HepG2 (cell line): Measurements from ENCODE around the gene VEGFB. TPM values are rescaled to one million over a fixed set of nuclear protein-coding genes. Genes with fewer than 3 reads are reported as not detected.

Experiments used
- AGO2 ChIP-seq: fragments of 200-400 bp; formaldehyde crosslinking; optimal IDR thresholded peaks from 2 replicates; pipeline ENCODE3; 2017; ENCODE audit warnings: mild to moderate bottlenecking, low read depth, low read length, moderate library complexity
- GABPA ChIP-seq, 2 experiments: IDR thresholded peaks; 2 replicates each; pipeline ENCODE4 v1.6.1; 2011 to 2016; ENCODE audit warnings: low read depth in 2 of 2, low read length in 1 of 2, missing biosample characterization in 1 of 2, missing genetic modification characterization in 1 of 2
- PATZ1 ChIP-seq: sonication (generic); formaldehyde crosslinking; IDR thresholded peaks from 2 replicates; pipeline ENCODE4 v1.4.0; 2020; ENCODE audit warnings: missing genetic modification reagents
- ZNF12 ChIP-seq: sonication (generic); formaldehyde crosslinking; IDR thresholded peaks from 2 replicates; pipeline ENCODE4 v1.5.0; 2020; ENCODE audit warnings: missing genetic modification reagents
- ZNF512B ChIP-seq: sonication (generic); formaldehyde crosslinking; IDR thresholded peaks from 2 replicates; pipeline ENCODE4 v1.5.1; 2020; ENCODE audit warnings: missing genetic modification reagents, mild to moderate bottlenecking, borderline replicate concordance
- ZNF75D ChIP-seq: sonication (generic); formaldehyde crosslinking; IDR thresholded peaks from 2 replicates; pipeline ENCODE4 v1.8.1; 2023; ENCODE audit warnings: missing genetic modification reagents, mild to moderate bottlenecking, borderline replicate concordance
- polyA plus RNA-seq, 8 experiments: library from polyadenylated mRNA; depleted of rRNA in 3 of 8; stranded (reverse) in 7 of 8; unstranded in 1 of 8; fragments of >200 nt; fragmentation: Illumina TruSeq in 4 of 8; extraction: Trizol in 4 of 8; gene quantifications; 2 replicates each; pipeline versions ENCODE4 v1.2.1 to v1.2.3, GENCODE V29; 2011 to 2016; ENCODE audit warnings: low read depth in 4 of 8, missing spikeins in 1 of 8, mixed read lengths in 1 of 8; ENCODE audit not compliant: insufficient read depth in 1 of 8
- total RNA-seq, 5 experiments: library from RNA; depleted of rRNA; stranded (reverse); fragments of >200 nt; fragmentation: Illumina TruSeq; extraction: Trizol; gene quantifications; 2 replicates each; pipeline ENCODE4 v1.2.3, GENCODE V29; 2016; ENCODE audit warnings: low read depth in 1 of 5
- TF ChIP-seq, protein P1 (sequence below): sonication (generic); formaldehyde crosslinking; IDR thresholded peaks from 2 replicates; pipeline ENCODE4 v1.5.0; 2020; ENCODE audit warnings: missing genetic modification reagents, mild to moderate bottlenecking, borderline replicate concordance

Gene VEGFB
- total and polyA plus RNA-seq, 2 of the 13 experiments (the other 11 are each of a cell fraction or from before 2014, with no cell fraction given) = 9.0 to 11.3 TPM

- TF ChIP-seq GABPA (IDR thresholded peaks at IDR 0.05; ENCODE audit: low read depth, low read length) (no peak), GABPA (CRISPR knock-in tag; IDR thresholded peaks at IDR 0.05; ENCODE audit: low read depth) (0 out of 2 replicates have a peak, but pooled peaks have one; percentile 36), ZNF75D (CRISPR knock-in tag) (no peak), ZNF12 (no peak), ZNF512B (CRISPR knock-in tag) (no peak), AGO2 (peak; percentile 77), PATZ1 (CRISPR knock-in tag) (peak; percentile 19; the same call in 1 of the 2 replicates)
- TF ChIP-seq, protein P1, sequence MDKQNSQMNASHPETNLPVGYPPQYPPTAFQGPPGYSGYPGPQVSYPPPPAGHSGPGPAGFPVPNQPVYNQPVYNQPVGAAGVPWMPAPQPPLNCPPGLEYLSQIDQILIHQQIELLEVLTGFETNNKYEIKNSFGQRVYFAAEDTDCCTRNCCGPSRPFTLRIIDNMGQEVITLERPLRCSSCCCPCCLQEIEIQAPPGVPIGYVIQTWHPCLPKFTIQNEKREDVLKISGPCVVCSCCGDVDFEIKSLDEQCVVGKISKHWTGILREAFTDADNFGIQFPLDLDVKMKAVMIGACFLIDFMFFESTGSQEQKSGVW (CRISPR knock-in tag) = no peak
These were observed 27.7 kb upstream of the VEGFB start, which contains the start of gene FERMT3 (continued) for GRCh38 chr11:64206457-64207255.
